Endothelial cell (in vitro differentiated cells): Measurements from ENCODE around the gene RBMXL2. TPM values are rescaled to one million over a fixed set of nuclear protein-coding genes. Genes with fewer than 3 reads are reported as not detected.

ENCODE experiments used
- DNase-seq: peaks from one replicate; pipeline ENCODE4 v3.0.0; 2021; ENCODE audit warnings: low spot score
- H3K27ac Mint-ChIP-seq: one replicate; pipeline ENCODE4 v1.8.0; 2021; ENCODE audit warnings: mixed read lengths, inconsistent platforms; ENCODE audit not compliant: unreplicated experiment
- H3K27me3 Mint-ChIP-seq: one replicate; pipeline ENCODE4 v1.8.0; 2021; ENCODE audit warnings: mild to moderate bottlenecking, moderate library complexity, mixed read lengths, inconsistent platforms; ENCODE audit not compliant: unreplicated experiment
- H3K36me3 Mint-ChIP-seq: one replicate; pipeline ENCODE4 v1.8.0; 2021; ENCODE audit warnings: mild to moderate bottlenecking, low read depth, mixed read lengths, inconsistent platforms; ENCODE audit not compliant: unreplicated experiment
- H3K4me1 Mint-ChIP-seq: one replicate; pipeline ENCODE4 v1.8.0; 2021; ENCODE audit warnings: mild to moderate bottlenecking, mixed read lengths, inconsistent platforms; ENCODE audit not compliant: unreplicated experiment
- H3K4me3 Mint-ChIP-seq: one replicate; pipeline ENCODE4 v1.8.0; 2021; ENCODE audit warnings: mild to moderate bottlenecking, mixed read lengths, inconsistent platforms; ENCODE audit not compliant: unreplicated experiment
- H3K9me3 Mint-ChIP-seq: one replicate; pipeline ENCODE4 v1.8.0; 2021; ENCODE audit warnings: mixed read lengths, inconsistent platforms; ENCODE audit not compliant: unreplicated experiment
- long read RNA-seq: library from polyadenylated mRNA; unstranded; transcript quantifications from one replicate; pipeline ENCODE4 v2.0.0, GENCODE V29; 2020; ENCODE audit not compliant: unreplicated experiment
- total RNA-seq: library from RNA; stranded (reverse); fragmentation: NEBNext Ultra II Directional; extraction: Animal tissue kit (Norgen Biotek cat#: 25700); gene quantifications from one replicate; pipeline ENCODE4 v1.2.1, GENCODE V29; 2021; ENCODE audit not compliant: unreplicated experiment
- TF ChIP-seq, protein P1 (sequence below): fragments of 200-600 bp; sonication (generic); IDR thresholded peaks from one replicate; pipeline ENCODE4 v1.5.0; 2021; ENCODE audit warnings: antibody characterized with exemption; ENCODE audit not compliant: unreplicated experiment

RBMXL2 gene
- total RNA-seq, result not detected
- long read RNA-seq, result 0 reads

DNA sequence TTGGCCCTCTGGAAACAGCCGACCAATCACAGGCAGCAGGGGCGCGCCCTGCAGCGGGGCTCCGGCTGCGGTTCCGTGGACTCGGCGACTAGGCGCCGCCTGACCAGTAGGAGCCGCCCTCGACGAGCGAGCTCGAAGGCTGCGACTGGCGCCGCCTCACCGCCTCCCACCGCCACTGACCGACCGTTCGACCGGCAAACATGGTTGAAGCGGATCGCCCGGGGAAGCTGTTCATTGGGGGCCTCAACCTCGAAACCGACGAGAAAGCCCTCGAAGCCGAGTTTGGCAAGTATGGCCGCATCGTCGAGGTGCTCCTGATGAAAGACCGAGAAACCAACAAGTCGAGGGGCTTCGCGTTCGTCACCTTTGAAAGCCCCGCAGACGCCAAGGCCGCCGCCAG is at the start of gene RBMXL2:
RBMXL2 (plus strand) TSS at position 78 of the 400 bp plus-strand sequence; CDS start at position 201, 123 bp downstream.
- Mint-ChIP-seq H3K4me1 (no peaks in the 10 kb centered on the region), H3K9me3 (no peaks in the 10 kb centered on the region), H3K36me3 (no peaks in the 10 kb centered on the region), H3K27ac (no peak within 1 kb of the TSS), H3K4me3 (no peak within 1 kb of the TSS), H3K27me3 (peaks cover 1% of the 10 kb centered on the region)
- no peak for DNase-seq
- TF ChIP-seq, protein P1, sequence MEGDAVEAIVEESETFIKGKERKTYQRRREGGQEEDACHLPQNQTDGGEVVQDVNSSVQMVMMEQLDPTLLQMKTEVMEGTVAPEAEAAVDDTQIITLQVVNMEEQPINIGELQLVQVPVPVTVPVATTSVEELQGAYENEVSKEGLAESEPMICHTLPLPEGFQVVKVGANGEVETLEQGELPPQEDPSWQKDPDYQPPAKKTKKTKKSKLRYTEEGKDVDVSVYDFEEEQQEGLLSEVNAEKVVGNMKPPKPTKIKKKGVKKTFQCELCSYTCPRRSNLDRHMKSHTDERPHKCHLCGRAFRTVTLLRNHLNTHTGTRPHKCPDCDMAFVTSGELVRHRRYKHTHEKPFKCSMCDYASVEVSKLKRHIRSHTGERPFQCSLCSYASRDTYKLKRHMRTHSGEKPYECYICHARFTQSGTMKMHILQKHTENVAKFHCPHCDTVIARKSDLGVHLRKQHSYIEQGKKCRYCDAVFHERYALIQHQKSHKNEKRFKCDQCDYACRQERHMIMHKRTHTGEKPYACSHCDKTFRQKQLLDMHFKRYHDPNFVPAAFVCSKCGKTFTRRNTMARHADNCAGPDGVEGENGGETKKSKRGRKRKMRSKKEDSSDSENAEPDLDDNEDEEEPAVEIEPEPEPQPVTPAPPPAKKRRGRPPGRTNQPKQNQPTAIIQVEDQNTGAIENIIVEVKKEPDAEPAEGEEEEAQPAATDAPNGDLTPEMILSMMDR, result no peak

DNA sequence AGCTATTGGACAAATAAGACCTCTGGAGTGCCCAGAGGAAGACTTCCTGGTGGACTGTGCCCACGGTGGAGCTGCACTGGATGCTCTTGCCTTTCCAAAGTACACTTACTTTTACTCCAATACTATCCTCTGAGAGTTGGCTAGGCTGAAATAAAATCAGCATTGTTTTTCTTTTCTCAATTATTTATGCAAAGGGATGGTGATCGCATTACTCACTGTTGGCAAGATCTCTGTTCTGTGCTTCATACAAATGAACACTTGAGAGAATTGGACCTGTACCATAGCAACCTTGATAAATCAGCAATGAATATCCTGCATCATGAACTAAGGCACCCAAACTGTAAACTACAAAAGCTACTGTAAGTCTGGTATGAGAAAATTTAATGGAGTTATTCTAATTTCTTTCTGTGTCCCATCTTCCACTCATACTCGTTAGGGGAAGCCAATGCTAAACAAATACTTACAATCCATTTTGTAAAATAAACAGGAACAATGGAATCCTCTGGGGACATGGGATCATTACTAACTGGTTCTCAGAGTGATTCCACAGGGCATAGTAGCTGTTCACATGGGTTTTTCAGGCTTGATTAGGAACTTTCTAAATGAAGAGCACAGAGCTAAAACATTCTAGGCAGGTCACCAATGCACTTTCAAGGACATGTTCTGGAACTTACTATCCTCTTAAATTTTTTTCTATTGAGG is 42.2 kb upstream of the RBMXL2 start:
- DNase-seq, result no peak
- H3K9me3 Mint-ChIP-seq, result no peaks in the 10 kb centered on the region
- no peaks in the 10 kb centered on the region for H3K4me1 Mint-ChIP-seq
- H3K4me3 Mint-ChIP-seq, result no peak overlapping the region
- TF ChIP-seq, protein P1, result no peak
- H3K36me3 Mint-ChIP-seq, result no peaks in the 10 kb centered on the region
- no peaks in the 10 kb centered on the region for H3K27me3 Mint-ChIP-seq
- H3K27ac Mint-ChIP-seq, result no peak overlapping the region

DNA sequence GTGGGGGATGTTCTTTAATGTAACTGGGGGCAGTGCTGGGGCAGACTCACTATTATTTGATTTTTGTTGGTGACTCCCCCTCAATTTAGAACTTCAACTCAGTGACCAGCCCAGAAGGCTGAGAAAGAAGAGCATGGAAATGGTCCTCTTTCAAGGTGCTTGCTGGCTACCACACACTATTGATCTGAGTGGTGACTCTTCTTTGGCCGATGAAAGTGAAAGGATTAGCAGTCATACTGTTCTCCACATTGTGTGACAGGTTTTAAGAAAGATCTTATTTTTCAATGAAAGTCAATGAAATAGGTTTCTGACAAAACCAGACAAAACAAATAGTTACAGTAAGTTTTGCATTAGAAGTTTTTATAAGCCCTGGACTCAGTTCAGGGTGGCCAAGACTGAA is 38.6 kb upstream of the RBMXL2 start:
- DNase-seq, result no peak
- Mint-ChIP-seq H3K9me3 (no peaks in the 10 kb centered on the region), H3K4me1 (no peaks in the 10 kb centered on the region), H3K36me3 (no peaks in the 10 kb centered on the region), H3K27me3 (no peaks in the 10 kb centered on the region), H3K4me3 (no peak overlapping the region), H3K27ac (no peak overlapping the region)
- TF ChIP-seq, protein P1, result no peak

DNA sequence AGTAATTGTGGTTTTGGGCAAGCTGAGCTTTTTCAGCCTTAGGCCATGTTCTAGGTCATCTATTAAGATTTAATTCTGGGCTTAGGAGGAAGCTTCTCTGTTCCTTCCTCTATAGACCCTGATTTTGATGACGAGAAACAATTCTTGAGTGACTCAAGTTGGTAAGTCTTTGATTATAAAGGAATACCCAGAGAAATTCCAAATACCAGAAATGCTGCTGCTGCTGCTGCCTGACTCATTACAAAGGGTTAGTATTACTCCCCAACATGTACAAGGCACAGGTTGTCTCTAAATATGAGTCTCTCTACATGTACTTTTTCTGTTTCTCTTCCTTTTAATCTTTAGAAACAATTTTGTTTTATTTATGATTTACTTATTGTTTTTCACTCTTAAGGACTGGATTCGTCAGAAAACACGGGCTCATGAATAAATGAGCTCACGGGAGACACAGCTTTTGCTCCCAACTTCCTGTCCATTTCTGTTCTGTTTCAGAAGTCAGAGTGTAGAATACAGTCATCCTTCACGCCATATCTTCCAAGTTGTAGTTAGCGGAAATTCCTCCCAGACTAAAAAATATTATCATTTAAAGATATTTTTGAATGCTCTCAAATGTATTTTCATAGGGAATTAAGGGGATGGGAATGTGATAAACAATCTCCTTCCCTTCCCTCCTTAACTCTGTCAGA is 31.8 kb upstream of the RBMXL2 start:
- H3K27me3 Mint-ChIP-seq, result no peaks in the 10 kb centered on the region

More for the DNA sequence above, 31.8 kb upstream of the RBMXL2 start:
- H3K9me3 Mint-ChIP-seq, result no peaks in the 10 kb centered on the region
- no peaks in the 10 kb centered on the region for H3K36me3 Mint-ChIP-seq
- TF ChIP-seq, protein P1, result no peak
- H3K4me3 Mint-ChIP-seq, result no peak overlapping the region
- peaks cover 7% of the 10 kb centered on the region for H3K4me1 Mint-ChIP-seq
- no peak overlapping the region for H3K27ac Mint-ChIP-seq
- DNase-seq, result no peak
